ENCODE measurements around the gene CRACR2A.

The CRACR2A gene

DNA sequence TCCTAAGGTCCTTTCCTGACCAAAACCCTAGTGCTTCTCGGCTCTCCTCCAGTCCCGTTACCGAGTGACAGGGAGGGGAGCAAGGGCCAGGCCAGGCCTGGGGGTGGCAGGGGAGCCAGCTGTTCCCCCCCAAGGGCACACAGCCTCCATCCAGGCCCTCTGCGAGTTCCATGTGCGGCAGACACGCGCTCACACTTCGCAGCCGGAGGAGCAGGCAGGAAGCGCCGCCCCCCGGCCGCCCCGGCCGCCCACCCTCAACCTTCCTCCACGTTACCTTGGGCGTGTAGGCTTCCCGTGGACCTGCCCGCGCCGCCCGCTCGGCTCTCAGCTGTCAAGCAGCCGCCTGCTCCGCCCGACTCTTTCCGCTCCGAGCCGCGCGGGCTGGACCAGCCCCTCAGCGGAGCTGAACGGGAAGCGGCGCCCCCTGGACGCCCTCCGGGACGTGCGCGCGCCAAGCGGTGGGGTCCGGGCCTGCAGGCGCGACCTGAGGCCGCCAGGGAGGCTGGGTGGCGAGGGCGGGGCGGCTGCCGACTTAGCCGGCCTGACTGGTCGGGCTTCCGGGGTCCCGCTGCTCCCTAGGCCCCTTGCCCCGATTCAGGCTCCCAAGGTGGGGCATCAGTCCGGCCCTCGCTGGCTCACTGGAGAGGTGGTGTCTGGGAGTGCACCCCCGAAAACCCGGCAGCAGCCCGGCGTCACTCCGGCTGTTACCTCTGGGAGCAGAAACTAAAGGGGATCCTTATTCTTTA lies at the start of gene CRACR2A:
TSS of gene CRACR2A (minus strand) at position 369 of the 746 bp plus-strand sequence. CDS start 56,110 bp downstream, outside the sequence.
- DNase-seq, result peak; percentile 85

DNA sequence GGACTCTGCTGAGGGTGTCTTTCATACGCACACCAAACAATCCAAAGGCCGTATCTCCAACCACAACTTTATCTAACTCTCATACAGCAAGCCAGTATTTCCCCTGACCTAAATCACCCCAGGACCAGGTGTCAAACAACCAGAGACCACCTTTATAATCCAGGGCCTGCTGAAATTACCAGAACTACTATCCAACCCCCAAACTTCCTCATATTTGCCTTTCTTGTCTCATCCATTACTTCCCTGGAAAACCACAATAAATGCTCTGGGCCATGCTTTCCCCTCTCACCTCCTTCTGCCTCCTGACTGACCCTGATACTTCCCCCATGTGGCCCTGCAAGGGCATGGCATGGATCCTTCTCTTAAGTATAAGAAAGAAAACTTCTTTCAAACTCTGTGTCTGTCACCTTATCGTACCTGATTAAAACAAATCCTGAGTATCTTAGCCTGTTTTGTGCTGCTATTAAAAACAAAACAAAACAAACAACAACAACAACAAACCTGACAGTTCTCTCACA lies 44.7 kb upstream of the CRACR2A start:
- DNase-seq, result no peak

- DNase-seq, result no peak
These were observed 42.7 kb upstream of the CRACR2A start for GRCh38 chr12:3795492-3796133.

- no peak for DNase-seq
These were observed 42.2 kb upstream of the CRACR2A start for GRCh38 chr12:3795066-3795465.

DNA sequence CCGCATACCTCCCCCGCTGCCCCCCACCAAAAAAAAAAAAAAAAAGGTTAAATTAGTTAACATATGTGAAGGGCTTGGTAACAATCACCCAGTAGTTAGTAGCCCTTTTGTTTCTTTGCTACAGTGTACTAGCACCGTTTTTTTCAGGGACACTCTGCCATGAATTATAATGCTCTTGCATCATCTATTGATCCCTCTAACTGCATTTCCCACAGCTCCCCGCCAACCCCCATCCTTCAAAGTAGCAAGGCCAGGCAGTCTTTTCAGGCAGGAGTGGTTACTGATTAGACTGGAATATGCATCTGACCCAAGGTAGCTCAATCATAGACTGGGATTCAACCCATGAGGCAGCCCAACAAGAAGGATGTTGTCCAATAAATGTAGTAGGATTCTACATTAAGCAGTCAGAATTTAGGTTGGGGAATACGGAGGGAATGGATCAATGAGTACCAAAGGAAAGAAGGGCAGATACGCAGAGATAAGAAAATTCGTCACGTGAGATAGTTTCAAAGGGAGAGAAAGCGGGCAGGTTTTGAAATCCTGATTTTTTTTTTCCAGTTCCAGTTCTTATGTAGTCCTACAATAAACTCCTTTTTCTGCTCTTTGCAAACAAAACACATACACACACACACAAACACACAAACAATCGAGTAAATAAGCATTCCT lies 39.8 kb upstream of the CRACR2A start:
- DNase-seq, result no peak

- no peak for DNase-seq
These were observed 38.5 kb upstream of the CRACR2A start for GRCh38 chr12:3791256-3791874.

GRCh38 chr12:3790642-3791041 lies 37.7 kb upstream of the CRACR2A start:
- no peak for DNase-seq

GRCh38 chr12:3789838-3790237 lies 36.9 kb upstream of the CRACR2A start:
- no peak for DNase-seq

DNA sequence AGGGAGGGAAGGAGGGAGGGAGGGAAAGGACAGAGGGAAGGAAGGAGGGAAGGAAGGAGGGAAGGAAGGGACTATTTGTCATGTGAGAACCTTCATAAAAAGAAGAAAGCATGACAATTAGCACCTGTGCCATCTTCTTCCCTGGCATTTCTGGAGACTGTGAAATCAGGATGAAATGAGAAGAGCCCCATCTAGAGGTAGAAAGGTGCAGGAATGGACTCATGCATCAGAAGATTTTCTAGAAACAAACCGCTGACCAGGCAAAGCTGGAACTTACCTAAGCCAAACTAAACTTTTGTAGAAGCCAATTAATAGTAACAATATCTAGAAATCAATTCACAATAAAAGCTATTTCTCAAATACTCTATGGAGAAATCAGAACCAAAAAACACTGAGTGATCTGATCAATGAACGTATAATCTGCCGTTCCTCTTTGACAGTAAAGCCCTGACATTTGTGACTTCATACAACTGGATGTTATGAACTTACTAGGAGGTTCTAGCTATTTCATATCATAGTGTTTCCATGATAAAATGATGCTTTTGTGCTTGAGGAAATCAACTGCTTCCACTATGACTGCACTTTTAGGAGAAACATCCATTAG lies 24.4 kb upstream of the CRACR2A start:
- peak; percentile 54 for DNase-seq

DNA sequence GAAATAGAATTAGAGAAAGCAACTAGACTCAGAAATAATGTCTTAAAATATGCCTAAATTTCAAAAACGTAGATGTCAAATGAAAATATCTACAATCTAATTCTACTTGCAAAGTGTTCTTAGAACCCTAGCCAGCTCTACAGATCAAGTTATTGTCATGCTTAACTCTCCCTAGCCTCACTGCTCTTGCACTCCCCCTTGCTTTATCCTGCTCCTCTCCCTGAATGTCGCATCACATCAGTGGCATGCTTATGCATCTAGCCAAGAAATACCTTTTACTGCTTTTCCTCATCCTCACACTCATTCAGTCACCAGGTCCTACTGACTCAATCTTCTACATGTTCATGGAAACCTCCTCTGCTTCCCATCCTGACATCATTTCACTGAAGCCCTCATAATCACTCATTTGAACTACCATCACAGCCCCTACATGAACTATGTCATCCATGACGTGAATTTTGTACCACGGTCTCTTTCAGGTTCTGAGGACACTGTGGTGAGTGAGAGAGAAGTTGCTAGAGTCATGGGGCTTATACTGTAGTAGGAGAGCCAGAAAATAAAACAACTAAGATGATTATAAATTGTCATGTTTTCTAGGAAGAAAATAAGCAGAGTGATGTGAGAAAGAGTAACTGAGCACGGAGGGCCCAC lies 22.6 kb upstream of the CRACR2A start:
- DNase-seq, result no peak

- no peak for DNase-seq
These were observed 19.5 kb upstream of the CRACR2A start for GRCh38 chr12:3772380-3772779.

DNA sequence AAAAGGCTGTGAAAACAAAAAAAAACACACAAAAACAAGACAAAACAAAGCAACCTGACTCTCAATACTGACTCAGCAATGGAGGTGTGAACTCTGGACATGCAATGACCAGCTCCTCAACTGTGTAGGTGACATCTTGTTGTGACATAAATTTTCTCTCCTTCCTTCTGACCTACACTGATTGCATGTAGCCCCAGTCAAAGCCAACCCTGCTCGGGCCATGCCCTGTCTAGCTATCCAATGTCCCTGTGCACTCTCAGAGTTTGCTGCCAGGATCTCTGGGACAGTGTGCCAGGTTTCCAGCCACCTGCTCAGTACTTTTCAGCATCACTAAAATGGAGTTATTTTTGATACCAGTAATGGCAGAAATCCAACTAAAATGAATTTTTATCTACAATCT lies 18.9 kb upstream of the CRACR2A start:
- no peak for DNase-seq

- no peak for DNase-seq
These were observed 18.0 kb upstream of the CRACR2A start for GRCh38 chr12:3770891-3771290.

GRCh38 chr12:3768911-3769447 lies 16.1 kb upstream of the CRACR2A start:
- no peak for DNase-seq

DNA sequence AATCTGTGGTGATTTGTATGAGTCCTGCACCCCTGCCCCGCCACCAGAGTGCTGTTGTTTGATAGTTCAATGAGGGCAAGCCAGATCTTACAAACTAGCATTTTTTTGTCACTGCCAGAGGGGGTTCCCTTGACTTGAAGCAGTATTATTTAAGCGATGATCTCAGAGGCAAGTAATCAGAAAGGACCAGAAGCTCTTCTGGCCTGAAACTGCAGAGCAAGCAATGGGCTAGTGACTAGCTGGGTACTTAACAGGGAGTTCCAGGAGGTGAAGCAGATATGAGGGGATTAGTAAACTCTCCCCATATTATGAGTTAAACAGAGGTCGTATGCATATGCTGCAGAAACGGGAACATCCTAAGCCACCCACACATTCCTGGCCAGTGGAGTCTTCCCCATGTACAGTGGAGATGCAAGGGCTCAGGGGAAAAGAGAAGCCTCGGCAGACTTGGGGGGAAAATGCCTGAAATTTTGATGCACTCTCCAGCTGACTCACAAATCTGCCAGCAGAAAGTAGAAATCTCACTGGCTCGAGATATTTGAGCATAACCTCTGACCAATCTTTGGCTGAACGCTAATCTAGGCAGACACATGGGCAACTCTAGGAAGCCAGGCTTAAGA lies 8.3 kb upstream of the CRACR2A start:
- DNase-seq, result no peak

DNA sequence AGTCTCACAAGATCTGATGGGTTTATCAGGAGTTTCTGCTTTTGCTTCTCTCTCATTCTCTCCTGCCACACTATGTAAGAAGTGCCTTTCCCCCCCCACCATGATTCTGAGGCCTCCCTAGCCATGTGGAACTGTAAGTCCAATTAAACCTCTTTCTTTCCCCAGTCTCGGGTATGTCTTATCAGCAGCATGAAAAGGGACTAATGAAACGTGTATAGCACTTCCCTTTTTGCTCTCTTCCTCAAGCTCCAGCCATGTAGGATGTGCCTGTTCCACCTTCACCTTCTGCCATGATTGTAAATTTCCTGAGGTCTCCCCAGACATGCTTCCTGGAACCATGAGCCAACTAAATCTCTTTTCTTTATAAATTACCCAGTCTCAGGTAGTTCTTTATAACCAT lies 7.0 kb upstream of the CRACR2A start:
- no peak for DNase-seq

GRCh38 chr12:3757261-3757660 lies 4.4 kb upstream of the CRACR2A start:
- no peak for DNase-seq

DNA sequence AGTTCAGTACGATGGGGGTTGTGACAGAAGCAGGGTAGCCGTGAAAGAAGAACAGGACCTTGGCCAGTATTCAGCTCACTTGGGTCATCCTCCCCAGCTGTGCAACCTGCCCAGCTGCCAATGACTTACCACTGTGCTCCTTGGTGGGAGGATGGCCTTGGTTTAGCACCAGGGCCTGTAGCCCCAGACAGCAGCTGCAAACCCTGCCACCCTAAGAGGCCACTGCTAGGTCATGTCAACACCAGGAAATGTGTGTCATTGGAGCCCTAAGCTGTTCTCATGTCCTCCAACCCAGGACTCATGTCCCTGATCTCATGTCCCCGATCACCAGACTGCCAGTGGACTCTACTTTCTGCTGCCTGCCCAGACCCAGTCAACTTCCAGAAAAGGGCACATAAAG lies 3.0 kb upstream of the CRACR2A start:
- no peak for DNase-seq

DNA sequence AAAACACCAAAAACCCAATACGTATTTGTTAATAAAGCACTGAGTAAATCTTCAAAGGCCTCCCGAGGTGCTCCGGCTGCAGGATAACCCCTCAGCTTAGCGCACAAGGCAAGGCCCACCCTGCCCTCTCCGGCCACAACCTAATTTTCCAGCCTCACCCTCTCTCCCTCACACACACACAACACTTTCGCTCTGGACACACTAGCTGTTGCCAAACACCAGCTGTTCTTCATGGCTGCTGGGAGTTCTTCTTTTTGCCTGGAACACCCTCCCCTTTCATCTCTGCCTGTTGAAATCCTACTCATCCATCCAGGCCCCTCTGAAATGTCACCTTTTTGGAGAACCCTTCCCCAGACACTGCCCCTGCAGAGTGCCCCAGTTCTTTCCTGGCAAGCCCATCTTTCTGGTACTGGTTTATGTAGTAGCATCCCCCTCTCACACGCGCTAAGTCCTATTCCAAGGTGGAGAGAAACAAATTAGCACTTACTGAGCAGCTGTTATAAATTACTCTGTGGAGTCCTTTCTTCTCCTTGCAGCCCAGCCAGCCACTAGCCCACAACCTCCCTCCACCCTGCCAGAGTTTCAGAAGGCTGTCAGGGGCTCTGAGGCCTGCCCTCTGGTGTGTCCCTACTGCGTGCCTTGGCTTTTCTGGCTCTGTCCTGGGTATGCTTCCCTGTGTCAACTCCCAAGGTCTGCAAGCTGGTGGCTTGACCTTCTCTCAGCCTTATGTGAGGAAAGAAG lies 805 bp upstream of the CRACR2A start:
- peak; percentile 3 for DNase-seq

DNA sequence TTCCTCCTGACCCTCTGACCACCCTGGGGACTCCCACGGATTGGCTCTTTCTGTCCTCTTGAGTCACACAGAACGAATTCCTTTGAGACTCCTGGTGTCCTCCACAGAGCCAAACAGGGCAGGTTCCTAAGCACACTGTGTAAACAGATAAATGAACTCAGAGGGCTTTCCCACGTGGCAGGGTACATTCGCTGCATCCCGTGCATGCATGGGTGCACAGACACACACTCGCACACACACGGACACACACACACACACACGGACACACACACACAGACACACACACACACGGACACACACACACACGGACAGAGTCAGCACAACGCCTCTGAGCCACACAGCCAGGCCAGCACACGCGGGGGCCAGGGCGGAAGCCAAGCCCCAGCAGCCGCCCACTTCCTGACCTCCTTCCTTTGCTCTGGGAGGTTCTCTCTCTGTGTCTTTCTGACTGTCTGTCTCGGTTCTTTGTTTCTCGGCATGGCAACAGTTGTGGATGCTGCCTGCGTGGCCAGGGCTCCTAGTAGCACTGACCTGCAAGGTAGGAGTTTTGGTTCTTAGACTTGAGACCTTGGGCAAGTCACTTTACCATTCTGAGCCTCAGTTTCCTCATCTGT lies 706 bp downstream of the CRACR2A start:
- DNase-seq, result peak; percentile 77

Measured in CD4-positive, alpha-beta T cell treated with Interleukin-12 subunit alpha and Interleukin-12 subunit beta, for 1 hour (primary cell).